PC-3 (cell line): ENCODE data around the gene PRRC2B.

Experiments used
- CTCF ChIP-seq: fragments of 300-600 bp; sonication (generic); conservative IDR thresholded peaks from 2 replicates; pipeline ENCODE4 v1.5.1; 2017; ENCODE audit warnings: antibody characterized with exemption, low read depth, mild to moderate bottlenecking, low read length
- EZH2phosphoT487 ChIP-seq: fragments of 300-600 bp; sonication (generic); IDR thresholded peaks from 2 replicates; pipeline ENCODE4 v1.6.1; 2018; ENCODE audit warnings: mild to moderate bottlenecking, antibody characterized with exemption, low read length, borderline replicate concordance

DNA sequence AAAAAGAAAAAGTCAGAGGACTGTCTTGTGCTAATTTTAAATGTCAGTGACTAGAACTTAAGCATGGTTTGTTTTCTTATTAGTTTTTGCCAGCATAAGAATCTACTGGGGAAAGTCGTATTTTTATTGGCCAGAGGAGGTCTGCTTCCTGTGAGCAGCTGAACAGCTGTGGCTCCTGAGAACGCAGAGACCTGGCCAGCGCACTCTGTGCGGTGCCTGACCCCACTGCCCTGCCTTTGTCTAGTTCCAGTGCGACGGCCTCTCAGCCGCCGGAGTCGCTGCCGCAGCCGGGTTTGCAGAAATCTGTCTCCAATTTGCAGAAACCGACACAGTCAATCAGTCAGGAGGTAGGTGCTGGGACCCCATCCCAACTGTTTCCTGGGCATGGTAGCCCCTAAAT is 42.5 kb downstream of the PRRC2B start:
- TF ChIP-seq CTCF (no peak), EZH2phosphoT487 (no peak)
